HFFc6 (cell line): Measurements from ENCODE around the gene IRF3. TPM values are rescaled to one million over a fixed set of nuclear protein-coding genes. Genes with fewer than 3 reads are reported as not detected.

Experiments used
- DNase-seq: peaks from one replicate; pipeline ENCODE4 v3.0.0-alpha.2; 2018
- H3K27ac Mint-ChIP-seq: 2 replicates; pipeline ENCODE4 v1.8.0; 2020; ENCODE audit warnings: mild to moderate bottlenecking, mixed read lengths
- H3K27me3 Mint-ChIP-seq: 2 replicates; pipeline ENCODE4 v1.8.0; 2021; ENCODE audit warnings: mild to moderate bottlenecking, moderate library complexity, mixed read lengths; ENCODE audit not compliant: insufficient read depth
- H3K36me3 Mint-ChIP-seq: 2 replicates; pipeline ENCODE4 v1.8.0; 2021; ENCODE audit warnings: low read depth, mixed read lengths
- H3K4me1 Mint-ChIP-seq: 2 replicates; pipeline ENCODE4 v1.8.0; 2020; ENCODE audit warnings: low read depth, mixed read lengths
- H3K4me3 Mint-ChIP-seq: 2 replicates; pipeline ENCODE4 v1.8.0; 2020; ENCODE audit warnings: mild to moderate bottlenecking, moderate library complexity, mixed read lengths
- H3K9me3 Mint-ChIP-seq: 2 replicates; pipeline ENCODE4 v1.8.0; 2020; ENCODE audit warnings: mild to moderate bottlenecking, mixed read lengths
- CTCF ChIP-seq: fragments of 200-600 bp; sonication (generic); IDR thresholded peaks from 2 replicates; pipeline ENCODE4 v1.5.0; 2021; ENCODE audit warnings: antibody characterized with exemption, mild to moderate bottlenecking
- total RNA-seq, 6 experiments: library from RNA; stranded (reverse); fragmentation: NEBNext Ultra II Directional; extraction: Animal tissue kit (Norgen Biotek cat#: 25700); gene quantifications; 2 replicates in 1 of 6; 3 replicates in 5 of 6; pipeline ENCODE4 v1.2.3, GENCODE V29; 2021

IRF3 gene
- total RNA-seq, 6 experiments from 2014 or later = 55.5 to 72.8 (median 58.7) TPM

GRCh38 chr19:49705919-49706318 lies 40.3 kb upstream of the IRF3 start:
- Mint-ChIP-seq H3K4me1 (peaks cover 8% of the 10 kb centered on the region), H3K9me3 (no peaks in the 10 kb centered on the region), H3K4me3 (no peak overlapping the region), H3K27me3 (peaks cover 5% of the 10 kb centered on the region), H3K27ac (no peak overlapping the region), H3K36me3 (peaks cover 18% of the 10 kb centered on the region)
- no peak for DNase-seq
- TF ChIP-seq CTCF = no peak

DNA sequence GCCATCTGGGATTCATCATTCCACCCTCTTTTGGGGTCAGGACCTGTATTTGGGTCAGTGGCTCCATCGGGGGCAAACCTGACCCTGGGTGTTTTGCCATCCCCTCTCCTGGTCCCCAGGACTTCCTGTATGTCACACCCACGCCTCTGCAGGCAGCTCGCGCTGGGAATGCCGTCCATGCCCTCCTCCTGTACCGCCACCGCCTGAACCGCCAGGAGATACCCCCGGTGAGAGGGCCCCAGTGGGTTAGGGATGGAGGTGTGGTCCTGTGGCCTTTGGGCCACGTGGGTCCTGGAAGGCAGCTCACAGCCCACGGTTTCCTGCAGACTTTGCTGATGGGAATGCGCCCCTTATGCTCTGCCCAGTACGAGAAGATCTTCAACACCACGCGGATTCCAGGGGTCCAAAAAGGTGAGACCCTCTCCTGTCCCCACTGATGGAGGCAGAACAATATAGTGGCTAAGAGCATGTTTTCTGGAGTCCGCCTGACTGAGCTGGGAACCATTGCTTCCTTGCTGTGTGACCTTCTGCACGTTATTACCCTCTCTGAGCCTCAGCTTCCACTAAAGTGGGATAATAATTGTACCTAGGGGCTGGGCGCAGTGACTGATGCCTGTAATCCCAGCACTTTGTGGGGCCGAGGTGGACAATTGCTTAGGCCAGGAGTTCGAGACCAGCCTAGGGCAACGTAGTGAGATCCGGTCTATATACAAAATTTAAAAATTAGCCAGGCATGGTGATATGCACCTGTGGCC lies 39.4 kb upstream of the IRF3 start:
- H3K27me3 Mint-ChIP-seq = peaks cover 2% of the 10 kb centered on the region; the same call in 1 of the 2 replicates
- H3K4me3 Mint-ChIP-seq = no peak overlapping the region
- TF ChIP-seq CTCF = no peak
- no peaks in the 10 kb centered on the region for H3K4me1 Mint-ChIP-seq
- H3K27ac Mint-ChIP-seq = no peak overlapping the region
- peaks cover 9% of the 10 kb centered on the region for H3K36me3 Mint-ChIP-seq
- DNase-seq = no peak
- no peaks in the 10 kb centered on the region for H3K9me3 Mint-ChIP-seq

- DNase-seq = no peak
- no peaks in the 10 kb centered on the region; the same call in 1 of the 2 replicates for H3K27me3 Mint-ChIP-seq
- H3K4me3 Mint-ChIP-seq = no peak overlapping the region
- H3K4me1 Mint-ChIP-seq = no peaks in the 10 kb centered on the region
- H3K9me3 Mint-ChIP-seq = no peaks in the 10 kb centered on the region
- 0 out of 2 replicates have a peak, but pooled peaks cover 5% of the 10 kb centered on the region for H3K36me3 Mint-ChIP-seq
- no peak for TF ChIP-seq CTCF
- H3K27ac Mint-ChIP-seq = no peak overlapping the region
Observed at GRCh38 chr19:49701271-49701786, 35.7 kb upstream of the IRF3 start.

DNA sequence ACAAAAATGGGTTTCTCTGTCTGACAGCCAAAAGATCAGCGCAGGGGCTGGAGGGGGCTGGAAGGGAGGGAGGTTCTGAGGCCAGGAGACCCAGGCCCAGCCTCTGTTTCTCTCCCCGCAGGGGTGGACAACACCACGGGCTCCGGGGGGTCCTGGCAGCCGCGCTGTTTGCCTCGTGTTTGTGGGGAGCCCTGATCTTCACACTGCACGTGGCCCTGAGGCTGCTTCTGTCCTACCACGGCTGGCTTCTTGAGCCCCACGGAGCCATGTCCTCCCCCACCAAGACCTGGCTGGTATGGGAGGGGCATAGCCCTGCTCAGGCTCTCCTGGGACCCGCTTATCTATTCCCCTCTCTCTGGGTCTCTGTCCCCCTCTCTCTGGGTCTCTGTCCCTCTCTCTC lies 34.9 kb upstream of the IRF3 start:
- 0 out of 2 replicates have a peak, but pooled peaks cover 5% of the 10 kb centered on the region for H3K36me3 Mint-ChIP-seq
- no peak for TF ChIP-seq CTCF
- no peak overlapping the region for H3K27ac Mint-ChIP-seq
- no peaks in the 10 kb centered on the region for H3K4me1 Mint-ChIP-seq
- H3K9me3 Mint-ChIP-seq = no peaks in the 10 kb centered on the region
- no peak for DNase-seq
- H3K27me3 Mint-ChIP-seq = no peaks in the 10 kb centered on the region; the same call in 1 of the 2 replicates
- no peak overlapping the region for H3K4me3 Mint-ChIP-seq

DNA sequence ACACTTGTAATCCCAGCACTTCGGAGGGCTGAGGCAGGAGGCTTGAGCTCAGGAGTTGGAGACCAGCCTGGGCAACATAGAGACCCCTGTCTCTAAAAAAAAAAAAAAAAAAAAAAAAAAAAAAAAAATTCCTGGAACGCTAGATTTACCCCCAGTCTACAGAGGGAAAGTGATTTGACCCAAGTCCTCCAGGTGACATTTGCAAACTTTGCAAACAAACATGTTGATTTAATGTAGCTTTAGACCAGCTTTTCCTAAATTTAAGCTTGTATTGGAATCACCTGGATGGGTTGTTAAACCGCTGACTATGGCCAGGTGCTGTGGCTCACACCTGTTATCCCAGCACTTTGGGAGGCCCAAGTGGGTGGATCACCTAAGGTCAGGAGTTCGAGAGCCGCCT lies 33.7 kb upstream of the IRF3 start:
- H3K27ac Mint-ChIP-seq = no peak overlapping the region
- no peaks in the 10 kb centered on the region; the same call in 1 of the 2 replicates for H3K27me3 Mint-ChIP-seq
- H3K4me1 Mint-ChIP-seq = no peaks in the 10 kb centered on the region
- H3K9me3 Mint-ChIP-seq = no peaks in the 10 kb centered on the region
- DNase-seq = no peak
- TF ChIP-seq CTCF = no peak
- no peak overlapping the region for H3K4me3 Mint-ChIP-seq
- H3K36me3 Mint-ChIP-seq = peaks cover 5% of the 10 kb centered on the region; the same call in 1 of the 2 replicates
